Mucosa of descending colon (tissue), 3 donors: Measurements from ENCODE around the gene CHRDL2. TPM values are rescaled to one million over a fixed set of nuclear protein-coding genes. Genes with fewer than 3 reads are reported as not detected.

ENCODE experiments used
- ATAC-seq: fragments of 200-7000 bp; cut with Tn5 transposase; one replicate; pipeline ENCODE4 v1.9.1; 2020; ENCODE audit warnings: mild to moderate bottlenecking, moderate library complexity
- DNase-seq, 3 donors: peaks; one replicate each; pipeline ENCODE4 v3.0.0-alpha.2; 2020
- H3K36me3 ChIP-seq: fragments of 200-600 bp; one replicate; pipeline ENCODE4 v1.8.0; 2021; ENCODE audit warnings: low read depth, mild to moderate bottlenecking
- H3K4me1 ChIP-seq: fragments of 200-600 bp; one replicate; pipeline ENCODE4 v1.8.0; 2021; ENCODE audit warnings: low read depth, mild to moderate bottlenecking
- H3K4me3 ChIP-seq: fragments of 200-600 bp; one replicate; pipeline ENCODE4 v1.8.0; 2021; ENCODE audit warnings: mild to moderate bottlenecking
- H3K9me3 ChIP-seq: fragments of 200-600 bp; one replicate; pipeline ENCODE4 v1.8.0; 2021; ENCODE audit warnings: mild to moderate bottlenecking
- CTCF ChIP-seq: fragments of 200-600 bp; IDR thresholded peaks from one replicate; pipeline ENCODE4 v1.8.0; 2022; ENCODE audit warnings: antibody characterized with exemption, mild to moderate bottlenecking
- intact Hi-C, 2 donors: fragments of 100-400 bp; cut with DNase I in 1 of 2; cut with micrococcal nuclease in 1 of 2; formaldehyde crosslinking; loops; one replicate each; pipeline versions ENCODE4 v1.11.0 to v1.11.1; 2022; cut with DNase I, micrococcal nuclease
- total RNA-seq, 3 donors: library from RNA; stranded (reverse); fragmentation: NEBNext Ultra II Directional in 2 of 3; extraction: Animal tissue kit (Norgen Biotek cat#: 25700) in 2 of 3; gene quantifications; one replicate each; pipeline versions ENCODE4 v1.2.1 to v1.2.4, GENCODE V29; 2021 to 2023
- donor health status: DM: no; HTN: no; CAD: no; lungs with moderate emphysema.
- donor health status: DM: no; HTN: no; CAD: no.
- donor health status: DM: no; HTN: yes; CAD: no.

Gene CHRDL2
- total RNA-seq, 3 donors from 2014 or later, result 41.2 to 52.2 TPM; not detected in 1

- no peaks in the 10 kb centered on the region for H3K36me3 ChIP-seq
- DNase-seq (no peak), ATAC-seq (no peak)
- H3K4me3 ChIP-seq, result no peak overlapping the region
- intact Hi-C loops, result no loop called here
- no peak for TF ChIP-seq CTCF
- no peaks in the 10 kb centered on the region for H3K9me3 ChIP-seq
- no peaks in the 10 kb centered on the region for H3K4me1 ChIP-seq
These were observed 48.4 kb downstream of the CHRDL2 start for GRCh38 chr11:74682731-74683278.

- no peak overlapping the region for H3K4me3 ChIP-seq
- TF ChIP-seq CTCF, result no peak
- intact Hi-C loops, result no loop called here
- H3K4me1 ChIP-seq, result no peaks in the 10 kb centered on the region
- H3K9me3 ChIP-seq, result no peaks in the 10 kb centered on the region
- no peak for DNase-seq
- H3K36me3 ChIP-seq, result no peaks in the 10 kb centered on the region
- no peak for ATAC-seq
These were observed 49.3 kb downstream of the CHRDL2 start for GRCh38 chr11:74681686-74682651.

- H3K36me3 ChIP-seq, result no peaks in the 10 kb centered on the region
- TF ChIP-seq CTCF, result no peak
- intact Hi-C loops, result no loop called here
- no peaks in the 10 kb centered on the region for H3K9me3 ChIP-seq
- no peak for DNase-seq
- no peak for ATAC-seq
- H3K4me1 ChIP-seq, result no peaks in the 10 kb centered on the region
- H3K4me3 ChIP-seq, result no peak overlapping the region
These were observed 50.3 kb downstream of the CHRDL2 start for GRCh38 chr11:74680703-74681531.

GRCh38 chr11:74680035-74680671 is 51.1 kb downstream of the CHRDL2 start:
- Histone ChIP-seq H3K36me3 (no peaks in the 10 kb centered on the region), H3K9me3 (no peaks in the 10 kb centered on the region), H3K4me3 (no peak overlapping the region), H3K4me1 (no peaks in the 10 kb centered on the region)
- no peak for TF ChIP-seq CTCF
- DNase-seq, result no peak
- intact Hi-C loops, result no loop called here
- ATAC-seq, result no peak

GRCh38 chr11:74679513-74679865 is 51.7 kb downstream of the CHRDL2 start:
- no peak for TF ChIP-seq CTCF
- ATAC-seq, result no peak
- H3K4me1 ChIP-seq, result no peaks in the 10 kb centered on the region
- H3K4me3 ChIP-seq, result no peak overlapping the region
- DNase-seq, result no peak
- H3K36me3 ChIP-seq, result no peaks in the 10 kb centered on the region
- intact Hi-C loops, result no loop called here
- H3K9me3 ChIP-seq, result no peaks in the 10 kb centered on the region
